ENCODE results near the gene KANSL1.
"Not testable (repeated sequence)": the region's sequence is repeated elsewhere in the genome, so short reads cannot be mapped to it uniquely, and the experiment has no call there.

- TF ChIP-seq, protein P1, sequence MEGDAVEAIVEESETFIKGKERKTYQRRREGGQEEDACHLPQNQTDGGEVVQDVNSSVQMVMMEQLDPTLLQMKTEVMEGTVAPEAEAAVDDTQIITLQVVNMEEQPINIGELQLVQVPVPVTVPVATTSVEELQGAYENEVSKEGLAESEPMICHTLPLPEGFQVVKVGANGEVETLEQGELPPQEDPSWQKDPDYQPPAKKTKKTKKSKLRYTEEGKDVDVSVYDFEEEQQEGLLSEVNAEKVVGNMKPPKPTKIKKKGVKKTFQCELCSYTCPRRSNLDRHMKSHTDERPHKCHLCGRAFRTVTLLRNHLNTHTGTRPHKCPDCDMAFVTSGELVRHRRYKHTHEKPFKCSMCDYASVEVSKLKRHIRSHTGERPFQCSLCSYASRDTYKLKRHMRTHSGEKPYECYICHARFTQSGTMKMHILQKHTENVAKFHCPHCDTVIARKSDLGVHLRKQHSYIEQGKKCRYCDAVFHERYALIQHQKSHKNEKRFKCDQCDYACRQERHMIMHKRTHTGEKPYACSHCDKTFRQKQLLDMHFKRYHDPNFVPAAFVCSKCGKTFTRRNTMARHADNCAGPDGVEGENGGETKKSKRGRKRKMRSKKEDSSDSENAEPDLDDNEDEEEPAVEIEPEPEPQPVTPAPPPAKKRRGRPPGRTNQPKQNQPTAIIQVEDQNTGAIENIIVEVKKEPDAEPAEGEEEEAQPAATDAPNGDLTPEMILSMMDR (IDR thresholded peaks at IDR 0.05), result not testable (repeated sequence)
- not testable (repeated sequence) for TF ChIP-seq POLR2A, POLR2AphosphoS5 (IDR thresholded peaks at IDR 0.05)
These were observed 12.9 kb downstream of the KANSL1 start for GRCh38 chr17:46180185-46180891.

All from transverse colon (tissue), 4 donors.